HG02852 (cell line): ENCODE results near the gene FBXL13.
"Not testable (repeated sequence)": the region's sequence is repeated elsewhere in the genome, so short reads cannot be mapped to it uniquely, and the experiment has no call there.

Experiments used
- ATAC-seq: cut with Tn5 transposase; IDR thresholded peaks from one replicate; pipeline ENCODE4 v1.9.1; 2021; ENCODE audit warnings: mild to moderate bottlenecking, moderate library complexity; ENCODE audit not compliant: unreplicated experiment

The FBXL13 gene

GRCh38 chr7:102832674-102833073 is 241.9 kb downstream of the FBXL13 start:
- no peak for ATAC-seq

GRCh38 chr7:102830197-102830596 is 244.4 kb downstream of the FBXL13 start:
- no peak for ATAC-seq

- ATAC-seq = no peak
Measured at GRCh38 chr7:102829075-102829474, 245.5 kb downstream of the FBXL13 start.

- ATAC-seq = no peak
Measured at GRCh38 chr7:102828286-102828685, 246.3 kb downstream of the FBXL13 start.

GRCh38 chr7:102823390-102824119 is 251.0 kb downstream of the FBXL13 start:
- ATAC-seq = no peak

GRCh38 chr7:102821994-102822747 is 252.4 kb downstream of the FBXL13 start:
- no peak for ATAC-seq

- ATAC-seq = no peak
Measured at GRCh38 chr7:102819151-102819550, 255.4 kb downstream of the FBXL13 start.

GRCh38 chr7:102817616-102818573 is 256.7 kb downstream of the FBXL13 start:
- ATAC-seq = no peak

GRCh38 chr7:102814025-102814471 is 260.5 kb downstream of the FBXL13 start:
- ATAC-seq = no peak

GRCh38 chr7:102813191-102814024 is 261.2 kb downstream of the FBXL13 start:
- no peak for ATAC-seq

GRCh38 chr7:102811942-102812678 is 262.5 kb downstream of the FBXL13 start:
- no peak for ATAC-seq

- ATAC-seq = no peak
Measured at GRCh38 chr7:102810916-102811315, 263.7 kb downstream of the FBXL13 start.

- ATAC-seq = no peak
Measured at GRCh38 chr7:102806613-102807012, 268.0 kb downstream of the FBXL13 start.

- not testable (repeated sequence) for ATAC-seq
Measured at GRCh38 chr7:102795987-102796595, 278.5 kb downstream of the FBXL13 start.

- ATAC-seq = not testable (repeated sequence)
Measured at GRCh38 chr7:102794567-102794966, 280.0 kb downstream of the FBXL13 start.

GRCh38 chr7:102791831-102792230 is 282.8 kb downstream of the FBXL13 start:
- not testable (repeated sequence) for ATAC-seq

- not testable (repeated sequence) for ATAC-seq
Measured at GRCh38 chr7:102791367-102791766, 283.2 kb downstream of the FBXL13 start.

GRCh38 chr7:102790364-102791100 is 284.1 kb downstream of the FBXL13 start:
- ATAC-seq = not testable (repeated sequence)
